ENCODE measurements around the gene ACSBG1. TPM values are rescaled to one million over a fixed set of nuclear protein-coding genes. Genes with fewer than 3 reads are reported as not detected.

The ACSBG1 gene
- not detected in 2 replicates for total RNA-seq

- no peak for DNase-seq (ENCODE audit: low read depth)
- H3K4me3 ChIP-seq (ENCODE audit: low read depth, low read length), result no peak within 1 kb of the TSS
- peaks cover 14% of the 10 kb centered on the region for H3K27me3 ChIP-seq (ENCODE audit: control insufficient read depth, insufficient read depth, low read length)
- TF ChIP-seq CTCF (IDR thresholded peaks at IDR 0.05; ENCODE audit: insufficient read depth, low read length, poor library complexity, severe bottlenecking), result no peak
- H3K36me3 ChIP-seq (ENCODE audit: control insufficient read depth, insufficient read depth, low read length), result no peaks in the 10 kb centered on the region
Measured at GRCh38 chr15:78234515-78235040, at the start of gene ACSBG1. ACSBG1 (minus strand) TSS chr15:78234565; CDS start chr15:78234501, 64 bp downstream.

- Histone ChIP-seq H3K27me3 (ENCODE audit: control insufficient read depth, insufficient read depth, low read length) (no peaks in the 10 kb centered on the region), H3K4me3 (ENCODE audit: low read depth, low read length) (no peak overlapping the region), H3K36me3 (ENCODE audit: control insufficient read depth, insufficient read depth, low read length) (no peaks in the 10 kb centered on the region)
- no peak for DNase-seq (ENCODE audit: low read depth)
- no peak for TF ChIP-seq CTCF (IDR thresholded peaks at IDR 0.05; ENCODE audit: insufficient read depth, low read length, poor library complexity, severe bottlenecking)
Measured at GRCh38 chr15:78282324-78282723, 48.0 kb upstream of the ACSBG1 start.

- DNase-seq (ENCODE audit: low read depth), result no peak
- no peaks in the 10 kb centered on the region for H3K27me3 ChIP-seq (ENCODE audit: control insufficient read depth, insufficient read depth, low read length)
- H3K4me3 ChIP-seq (ENCODE audit: low read depth, low read length), result no peak overlapping the region
- H3K36me3 ChIP-seq (ENCODE audit: control insufficient read depth, insufficient read depth, low read length), result no peaks in the 10 kb centered on the region
- no peak for TF ChIP-seq CTCF (IDR thresholded peaks at IDR 0.05; ENCODE audit: insufficient read depth, low read length, poor library complexity, severe bottlenecking)
Measured at GRCh38 chr15:78280319-78281072, 46.1 kb upstream of the ACSBG1 start.

- TF ChIP-seq CTCF (IDR thresholded peaks at IDR 0.05; ENCODE audit: insufficient read depth, low read length, poor library complexity, severe bottlenecking), result no peak
- Histone ChIP-seq H3K4me3 (ENCODE audit: low read depth, low read length) (no peak overlapping the region), H3K27me3 (ENCODE audit: control insufficient read depth, insufficient read depth, low read length) (no peaks in the 10 kb centered on the region), H3K36me3 (ENCODE audit: control insufficient read depth, insufficient read depth, low read length) (no peaks in the 10 kb centered on the region)
- DNase-seq (ENCODE audit: low read depth), result no peak
Measured at GRCh38 chr15:78276064-78276943, 41.9 kb upstream of the ACSBG1 start.

GRCh38 chr15:78274994-78275393, 40.6 kb upstream of the ACSBG1 start:
- Histone ChIP-seq H3K36me3 (ENCODE audit: control insufficient read depth, insufficient read depth, low read length) (no peaks in the 10 kb centered on the region), H3K27me3 (ENCODE audit: control insufficient read depth, insufficient read depth, low read length) (no peaks in the 10 kb centered on the region), H3K4me3 (ENCODE audit: low read depth, low read length) (no peak overlapping the region)
- no peak for DNase-seq (ENCODE audit: low read depth)
- no peak for TF ChIP-seq CTCF (IDR thresholded peaks at IDR 0.05; ENCODE audit: insufficient read depth, low read length, poor library complexity, severe bottlenecking)

All from kidney epithelial cell (primary cell).